HG02798 (cell line): Measurements from ENCODE around the gene RHOC.

Experiments used
- ATAC-seq: cut with Tn5 transposase; IDR thresholded peaks from one replicate; pipeline ENCODE4 v1.9.1; 2021; ENCODE audit warnings: mild to moderate bottlenecking; ENCODE audit not compliant: unreplicated experiment, poor library complexity

Gene RHOC

DNA sequence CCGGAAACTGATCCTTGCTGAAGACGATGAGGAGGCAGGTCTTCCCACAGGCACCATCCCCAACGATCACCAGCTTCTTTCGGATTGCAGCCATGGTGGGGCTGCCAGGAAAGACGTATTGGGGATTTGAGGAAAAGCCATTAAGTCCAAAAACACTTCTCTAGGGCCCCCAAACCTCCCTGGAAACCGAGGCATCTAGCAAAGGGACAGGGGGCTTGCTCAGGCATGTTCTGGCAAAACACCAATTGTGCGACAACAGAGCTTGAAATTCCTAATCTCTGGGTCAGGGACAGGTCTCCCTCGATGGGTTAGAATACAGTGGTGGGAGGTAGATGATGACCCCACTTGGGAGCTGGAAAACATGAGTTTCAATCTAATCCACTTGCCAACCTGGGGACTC lies 3.2 kb downstream of the RHOC start:
- no peak for ATAC-seq

DNA sequence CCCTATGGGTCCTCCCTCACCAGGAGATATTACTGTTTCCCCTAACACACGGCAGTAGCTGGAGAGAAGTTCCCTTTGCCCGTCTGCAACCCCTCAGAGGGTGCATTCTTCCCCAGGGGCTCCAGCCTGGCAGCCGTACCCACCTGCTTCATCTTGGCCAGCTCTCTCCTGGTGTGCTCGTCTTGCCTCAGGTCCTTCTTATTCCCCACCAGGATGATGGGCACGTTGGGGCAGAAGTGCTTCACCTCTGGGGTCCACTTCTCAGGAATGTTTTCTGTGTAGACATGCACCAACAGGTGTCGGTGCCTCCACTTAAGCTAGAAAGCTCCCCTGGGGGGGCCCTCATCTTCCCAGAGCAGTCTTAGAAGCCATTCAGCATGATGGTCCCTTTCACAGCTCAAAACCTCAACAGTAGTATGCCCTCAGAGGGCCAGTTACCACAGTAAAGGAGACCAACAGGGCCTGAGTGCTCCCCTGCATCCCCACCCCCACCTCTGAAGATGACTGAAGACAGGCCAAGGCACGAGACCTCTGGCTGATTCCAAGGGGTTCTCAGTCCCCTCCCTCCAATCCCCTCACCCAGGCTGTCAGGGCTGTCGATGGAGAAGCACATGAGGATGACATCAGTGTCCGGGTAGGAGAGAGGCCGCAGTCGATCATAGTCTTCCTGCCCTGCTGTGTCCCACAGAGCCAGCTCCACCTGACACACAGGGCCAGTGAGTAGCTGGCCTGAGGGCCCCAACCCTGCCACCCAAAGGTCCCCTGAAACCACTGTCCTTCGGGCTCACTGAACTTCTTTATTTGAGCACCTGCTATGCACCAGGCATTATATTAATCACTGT lies 4.3 kb downstream of the RHOC start:
- ATAC-seq = no peak

DNA sequence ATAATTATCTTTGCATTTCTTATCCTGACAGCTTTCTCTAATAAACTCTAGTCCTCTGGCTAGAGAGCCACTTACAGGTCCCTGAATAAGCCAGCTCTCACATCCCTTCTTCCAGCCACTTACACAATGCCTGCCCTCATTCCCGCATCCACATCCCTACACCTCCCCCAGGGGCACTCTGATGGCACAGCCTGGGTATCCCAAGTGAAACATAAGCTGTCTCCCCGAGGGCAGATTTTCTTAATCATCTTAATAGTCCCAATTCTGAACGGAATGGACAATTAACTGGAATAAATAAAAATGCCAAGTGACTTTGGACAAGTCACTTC lies 4.9 kb downstream of the RHOC start:
- ATAC-seq = no peak

DNA sequence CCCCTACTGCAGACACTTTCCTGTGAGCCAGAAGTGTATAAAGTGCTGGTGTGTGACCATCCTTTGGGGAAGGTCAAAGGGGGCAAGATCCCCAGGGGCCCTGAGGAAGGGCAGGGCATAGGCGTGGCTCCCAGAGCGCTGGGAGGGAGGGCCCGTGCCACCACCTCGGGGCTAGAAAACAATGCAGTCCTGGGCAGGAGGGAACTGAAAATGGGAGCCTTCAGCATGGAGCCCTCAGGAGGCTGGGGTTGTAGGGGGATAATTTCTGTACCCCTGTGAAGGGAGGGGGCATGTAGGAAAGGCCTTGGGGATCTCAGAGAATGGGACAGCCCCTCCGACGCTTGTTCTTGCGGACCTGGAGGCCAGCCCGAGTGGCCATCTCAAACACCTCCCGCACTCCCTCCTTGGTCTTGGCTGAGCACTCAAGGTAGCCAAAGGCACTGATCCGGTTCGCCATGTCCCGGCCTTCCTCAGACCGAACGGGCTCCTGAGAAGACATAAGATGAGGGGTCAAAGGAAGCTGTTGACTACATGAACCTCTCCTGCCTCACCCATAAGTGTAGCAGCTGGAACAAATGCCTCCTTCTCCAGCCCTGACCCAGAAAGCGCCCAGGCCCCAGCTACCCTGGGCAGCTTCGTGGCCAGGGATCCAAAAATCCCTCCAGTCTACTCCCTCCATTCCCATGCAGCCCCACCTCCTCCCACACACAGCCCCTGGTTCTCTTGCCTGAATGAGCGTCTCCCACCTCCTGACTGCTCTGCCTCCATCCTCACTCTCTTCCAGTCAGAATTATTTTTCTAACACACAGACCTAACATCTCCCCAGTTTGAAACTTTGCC lies 5.5 kb downstream of the RHOC start:
- ATAC-seq = no peak

DNA sequence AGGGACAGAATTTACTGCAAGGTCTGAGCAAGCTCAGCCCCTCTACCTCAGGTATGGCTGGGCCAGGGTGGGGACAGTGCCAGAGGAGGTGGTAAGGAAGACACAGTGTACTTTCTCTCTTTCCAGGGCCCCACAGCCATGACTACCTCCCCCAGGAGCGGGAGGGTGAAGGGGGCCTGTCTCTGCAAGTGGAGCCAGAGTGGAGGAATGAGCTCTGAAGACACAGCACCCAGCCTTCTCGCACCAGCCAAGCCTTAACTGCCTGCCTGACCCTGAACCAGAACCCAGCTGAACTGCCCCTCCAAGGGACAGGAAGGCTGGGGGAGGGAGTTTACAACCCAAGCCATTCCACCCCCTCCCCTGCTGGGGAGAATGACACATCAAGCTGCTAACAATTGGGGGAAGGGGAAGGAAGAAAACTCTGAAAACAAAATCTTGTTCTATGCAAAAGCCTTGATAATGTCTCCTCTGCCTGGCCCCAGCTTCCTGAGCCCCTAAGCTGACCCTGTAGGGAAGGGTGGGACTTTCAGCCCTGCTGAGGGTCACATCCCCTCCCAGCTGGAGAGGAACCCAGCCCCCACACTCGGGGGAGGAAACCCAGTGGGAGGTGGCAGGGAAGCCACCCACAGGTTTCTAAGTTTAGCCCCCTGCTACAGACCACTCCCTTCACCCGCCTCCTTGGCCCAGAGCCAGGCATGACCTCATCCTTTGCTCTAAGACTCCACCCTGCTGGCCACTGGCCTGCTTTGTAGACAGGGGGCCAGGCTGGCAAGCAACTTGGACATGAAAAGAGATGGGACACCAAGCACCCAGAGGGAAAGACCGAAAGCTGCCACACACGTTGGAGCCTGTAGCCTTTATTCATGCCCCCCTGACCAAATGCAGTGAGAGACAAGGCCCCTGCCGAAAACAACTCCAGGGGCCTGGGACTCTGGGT lies 6.4 kb downstream of the RHOC start:
- peak; percentile 41 for ATAC-seq

DNA sequence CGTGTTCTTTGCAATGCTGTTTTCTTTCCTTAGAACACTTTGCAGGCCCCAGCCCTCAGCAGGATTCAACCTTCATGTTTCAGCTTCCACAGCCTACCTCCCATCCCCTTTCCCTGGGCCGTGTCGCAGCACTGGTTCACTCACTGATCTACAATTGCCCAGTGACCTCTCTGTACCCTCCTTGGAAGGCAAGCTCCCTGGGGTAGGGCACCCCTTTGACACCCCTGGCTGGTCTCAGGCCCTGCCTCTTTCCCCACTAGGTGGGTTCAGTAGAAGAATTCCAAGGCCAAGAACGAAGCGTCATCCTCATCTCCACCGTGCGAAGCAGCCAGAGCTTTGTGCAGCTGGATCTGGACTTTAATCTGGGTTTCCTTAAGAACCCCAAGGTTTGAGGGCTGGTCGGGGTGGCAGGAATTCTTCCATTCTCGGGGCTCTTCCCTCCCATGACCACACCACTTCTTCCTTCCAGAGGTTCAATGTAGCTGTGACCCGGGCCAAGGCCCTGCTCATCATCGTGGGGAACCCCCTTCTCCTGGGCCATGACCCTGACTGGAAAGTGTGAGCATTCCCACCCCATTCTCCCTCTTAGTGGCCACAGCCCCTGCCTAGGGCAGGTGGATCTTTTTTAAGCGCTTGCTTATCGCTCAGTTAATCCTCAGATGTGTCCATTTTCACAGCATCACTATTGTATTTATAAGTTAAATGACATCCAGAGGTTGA lies 7.3 kb downstream of the RHOC start:
- ATAC-seq = no peak

DNA sequence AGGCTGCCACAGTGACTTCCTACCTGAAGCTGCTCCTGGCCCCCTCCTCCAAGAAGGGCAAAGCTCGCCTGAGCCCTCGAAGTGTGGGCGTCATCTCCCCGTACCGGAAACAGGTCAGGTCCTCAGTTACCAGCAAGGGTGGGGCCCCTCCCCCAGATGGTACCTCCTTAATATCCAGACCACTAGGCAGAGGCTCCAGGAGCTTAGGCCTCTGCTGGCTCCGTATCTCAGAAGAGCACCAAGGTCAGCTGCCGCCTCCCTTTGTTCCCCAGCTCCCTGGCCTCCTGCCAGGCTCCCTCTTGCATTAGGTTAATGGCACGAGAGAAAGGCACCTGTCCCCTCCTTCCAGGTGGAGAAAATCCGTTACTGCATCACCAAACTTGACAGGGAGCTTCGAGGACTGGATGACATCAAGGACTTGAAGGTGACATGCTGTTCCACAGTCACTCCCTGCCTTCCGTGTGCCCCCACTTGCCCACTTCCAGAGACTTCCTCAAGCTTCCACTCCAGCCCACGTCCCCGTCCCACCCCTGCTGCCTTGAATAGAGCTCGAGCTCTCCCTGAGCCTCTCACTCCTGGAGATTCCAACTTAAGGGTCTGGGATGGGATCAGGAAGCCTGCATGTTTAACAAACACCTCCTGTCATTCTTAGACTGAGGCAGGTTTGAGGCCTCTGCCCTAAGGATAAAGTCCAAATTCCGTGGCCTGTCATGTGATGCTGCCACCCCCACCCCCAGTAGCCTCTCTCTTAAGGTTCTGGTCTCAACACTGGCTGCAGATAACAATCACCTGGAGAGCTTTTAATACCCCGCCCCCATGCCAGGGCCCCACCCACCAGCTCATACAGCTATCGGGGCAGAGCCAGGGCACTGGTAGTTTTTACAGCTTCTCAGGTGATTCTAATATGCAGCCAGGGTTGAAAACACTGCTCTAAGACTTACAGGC lies 8.3 kb downstream of the RHOC start:
- ATAC-seq = no peak

DNA sequence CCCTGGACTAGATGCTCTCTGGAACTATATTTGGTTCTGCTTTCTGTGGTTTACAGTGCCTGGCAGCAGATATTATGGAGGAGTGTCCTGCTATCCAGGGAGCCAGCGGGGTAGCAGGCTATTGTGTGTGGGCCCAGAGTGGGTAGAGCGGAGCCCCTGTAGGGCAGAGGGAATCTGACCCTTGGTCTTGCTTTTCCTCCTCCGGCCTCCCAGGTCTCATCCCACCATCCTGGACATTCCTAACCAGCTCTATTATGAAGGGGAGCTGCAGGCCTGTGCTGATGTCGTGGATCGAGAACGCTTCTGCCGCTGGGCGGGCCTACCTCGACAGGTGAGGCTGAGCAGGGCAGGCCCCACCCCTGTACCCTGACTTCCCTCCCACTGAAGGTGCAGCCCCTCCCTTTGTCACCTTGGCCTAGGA lies 9.1 kb downstream of the RHOC start:
- no peak for ATAC-seq

DNA sequence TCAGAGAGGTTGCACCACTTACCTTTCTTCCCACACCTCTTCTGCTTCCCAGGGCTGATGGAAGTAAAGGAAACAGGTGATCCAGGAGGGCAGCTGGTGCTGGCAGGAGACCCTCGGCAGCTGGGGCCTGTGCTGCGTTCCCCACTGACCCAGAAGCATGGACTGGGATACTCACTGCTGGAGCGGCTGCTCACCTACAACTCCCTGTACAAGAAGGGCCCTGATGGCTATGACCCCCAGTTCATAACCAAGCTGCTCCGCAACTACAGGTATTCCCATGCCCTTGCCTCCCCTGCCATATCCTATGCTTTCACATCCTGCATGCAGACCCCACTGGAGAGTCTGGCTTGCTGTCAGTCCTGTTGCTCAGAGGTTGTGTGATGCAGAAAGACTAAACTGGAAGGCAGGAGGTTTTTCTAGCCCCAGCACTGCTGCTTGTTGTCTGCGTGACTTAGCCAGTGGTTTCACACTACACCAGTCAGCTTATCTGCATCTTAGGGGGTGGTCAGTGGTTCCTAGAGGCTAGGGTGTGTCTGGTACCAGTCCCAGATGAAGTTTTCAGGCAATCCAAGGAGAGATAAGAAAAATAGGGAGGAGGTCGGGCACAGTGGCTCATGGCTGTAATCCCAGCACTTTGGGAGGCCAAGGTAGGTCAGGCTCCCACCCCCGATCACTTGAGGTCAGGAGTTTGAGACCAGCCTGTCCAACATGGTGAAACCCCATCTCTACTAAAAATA lies 10.2 kb downstream of the RHOC start:
- no peak for ATAC-seq

DNA sequence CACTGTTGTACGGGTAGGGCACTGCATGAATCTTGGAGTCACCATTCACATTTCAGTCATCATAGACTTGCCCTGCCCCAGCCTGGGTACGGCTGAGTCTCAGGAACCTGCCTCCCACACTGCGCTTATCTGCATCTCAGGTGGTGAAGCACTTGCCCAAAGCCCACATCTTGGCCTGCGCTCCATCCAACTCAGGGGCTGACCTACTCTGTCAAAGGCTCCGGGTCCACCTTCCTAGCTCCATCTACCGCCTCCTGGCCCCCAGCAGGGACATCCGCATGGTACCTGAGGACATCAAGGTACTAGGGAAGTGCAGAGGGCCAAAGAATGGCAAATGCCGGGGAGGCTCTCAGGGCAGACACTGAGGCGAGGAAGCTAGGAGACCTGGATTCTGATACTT lies 11.7 kb downstream of the RHOC start:
- ATAC-seq = no peak

DNA sequence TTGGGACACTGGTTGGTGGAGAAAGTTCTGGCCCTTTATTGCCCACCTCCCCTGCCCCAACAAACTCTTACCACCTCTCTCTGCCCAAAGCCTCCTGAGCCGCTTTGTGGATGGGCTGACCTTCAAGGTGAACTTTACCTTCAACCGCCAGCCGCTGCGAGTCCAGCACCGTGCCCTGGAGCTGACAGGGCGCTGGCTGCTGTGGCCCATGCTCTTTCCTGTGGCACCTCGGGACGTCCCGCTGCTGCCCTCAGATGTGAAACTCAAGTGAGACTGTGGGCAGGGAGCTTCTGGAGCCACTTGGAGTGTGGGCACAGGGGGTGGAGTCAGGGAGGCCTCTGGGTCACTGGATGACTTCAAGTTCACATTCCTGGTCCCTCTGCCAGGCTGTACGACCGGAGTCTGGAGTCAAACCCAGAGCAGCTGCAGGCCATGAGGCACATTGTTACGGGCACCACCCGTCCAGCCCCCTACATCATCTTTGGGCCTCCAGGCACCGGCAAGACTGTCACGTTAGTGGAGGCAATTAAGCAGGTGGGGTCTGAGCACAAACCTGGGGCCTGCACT lies 12.5 kb downstream of the RHOC start:
- no peak for ATAC-seq

DNA sequence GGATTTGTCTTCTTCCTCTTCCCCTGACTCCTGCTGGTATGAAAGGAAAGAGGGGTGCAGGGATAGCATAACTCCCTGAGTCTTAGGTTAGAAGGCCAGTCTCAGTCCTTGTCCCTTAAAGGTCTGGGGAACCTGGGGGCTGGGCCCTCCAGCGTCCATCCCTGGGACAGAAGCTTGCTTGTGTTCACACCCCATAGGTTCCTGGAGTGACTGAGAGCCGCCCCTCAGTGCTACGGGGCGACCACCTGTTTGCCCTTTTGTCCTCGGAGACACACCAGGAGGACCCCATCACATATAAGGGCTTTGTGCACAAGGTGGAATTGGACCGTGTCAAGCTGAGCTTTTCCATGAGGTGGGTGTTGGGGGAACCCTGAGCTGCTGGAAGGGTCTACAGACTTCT lies 13.1 kb downstream of the RHOC start:
- ATAC-seq = no peak

DNA sequence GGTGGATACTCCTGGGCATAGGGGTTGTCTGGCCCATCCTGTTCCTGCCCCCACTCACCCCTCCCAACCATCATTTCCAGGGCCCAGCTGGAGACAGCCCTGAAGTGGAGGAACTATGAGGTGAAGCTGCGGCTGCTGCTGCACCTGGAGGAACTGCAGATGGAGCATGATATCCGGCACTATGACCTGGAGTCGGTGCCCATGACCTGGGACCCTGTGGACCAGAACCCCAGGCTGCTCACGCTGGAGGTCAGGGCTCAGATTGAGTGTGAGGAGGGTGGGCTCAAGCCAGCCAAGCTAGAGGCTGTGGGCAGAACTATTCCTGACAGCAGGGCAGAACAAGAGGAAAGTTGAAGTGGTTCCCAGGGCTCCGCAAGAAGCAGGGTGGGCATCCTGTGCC lies 14.2 kb downstream of the RHOC start:
- ATAC-seq = no peak

DNA sequence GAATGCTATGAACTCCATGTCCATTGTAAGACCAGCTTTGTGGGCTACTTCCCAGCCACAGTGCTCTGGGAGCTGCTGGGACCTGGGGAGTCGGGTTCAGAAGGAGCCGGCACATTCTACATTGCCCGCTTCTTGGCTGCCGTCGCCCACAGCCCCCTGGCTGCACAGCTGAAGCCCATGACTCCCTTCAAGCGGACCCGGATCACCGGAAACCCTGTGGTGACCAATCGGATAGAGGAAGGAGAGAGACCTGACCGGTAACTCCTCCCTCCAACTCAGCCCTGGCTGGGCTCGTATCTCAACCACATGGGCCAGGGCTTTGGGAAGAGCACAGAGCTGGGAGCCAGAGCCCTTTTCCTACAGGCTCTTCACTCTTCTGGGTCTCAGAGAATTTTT lies 17.1 kb downstream of the RHOC start:
- ATAC-seq = no peak

DNA sequence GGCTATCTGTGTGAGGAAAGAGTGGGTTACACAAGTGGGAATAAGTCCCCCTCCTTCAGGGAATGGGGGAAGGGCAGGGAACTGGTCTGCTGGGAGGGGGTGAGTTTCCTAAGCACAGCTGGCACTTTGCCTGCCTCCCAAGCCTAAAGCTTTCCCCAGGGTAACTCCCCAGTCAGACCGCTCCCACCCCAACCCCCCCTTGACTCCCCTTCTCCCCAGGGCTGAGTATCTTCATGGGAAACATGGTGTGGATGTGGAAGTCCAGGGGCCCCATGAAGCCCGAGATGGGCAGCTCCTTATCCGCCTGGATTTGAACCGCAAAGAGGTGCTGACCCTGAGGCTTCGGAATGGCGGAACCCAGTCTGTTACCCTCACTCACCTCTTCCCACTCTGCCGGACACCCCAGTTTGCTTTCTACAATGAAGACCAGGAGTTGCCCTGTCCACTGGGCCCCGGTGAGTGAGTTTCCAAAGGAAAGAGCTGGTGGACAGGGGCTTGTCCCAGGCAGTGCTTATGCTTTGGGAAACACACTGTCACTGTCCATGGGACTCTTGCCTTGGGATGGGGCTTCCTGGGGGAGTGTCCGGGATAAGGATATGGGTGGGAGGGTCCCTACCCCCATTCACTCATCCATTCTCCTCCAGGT lies 17.6 kb downstream of the RHOC start:
- ATAC-seq = no peak

DNA sequence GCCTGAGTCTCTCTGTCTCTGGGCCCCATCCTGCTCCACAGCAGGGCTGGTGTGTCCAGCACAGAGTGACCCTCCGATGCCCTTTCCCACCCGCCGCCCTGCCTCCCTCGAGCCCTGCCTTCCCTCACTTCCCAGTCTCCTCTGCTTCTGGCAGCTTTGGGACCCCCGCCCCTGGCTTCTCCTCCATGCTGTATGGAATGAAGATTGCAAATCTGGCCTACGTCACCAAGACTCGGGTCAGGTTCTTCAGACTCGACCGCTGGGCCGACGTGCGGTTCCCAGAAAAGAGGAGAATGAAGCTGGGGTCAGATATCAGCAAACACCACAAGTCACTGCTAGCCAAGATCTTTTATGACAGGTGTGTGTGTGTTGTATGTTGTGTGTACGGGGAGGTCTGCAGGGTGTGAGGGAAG lies 18.1 kb downstream of the RHOC start:
- ATAC-seq = no peak

DNA sequence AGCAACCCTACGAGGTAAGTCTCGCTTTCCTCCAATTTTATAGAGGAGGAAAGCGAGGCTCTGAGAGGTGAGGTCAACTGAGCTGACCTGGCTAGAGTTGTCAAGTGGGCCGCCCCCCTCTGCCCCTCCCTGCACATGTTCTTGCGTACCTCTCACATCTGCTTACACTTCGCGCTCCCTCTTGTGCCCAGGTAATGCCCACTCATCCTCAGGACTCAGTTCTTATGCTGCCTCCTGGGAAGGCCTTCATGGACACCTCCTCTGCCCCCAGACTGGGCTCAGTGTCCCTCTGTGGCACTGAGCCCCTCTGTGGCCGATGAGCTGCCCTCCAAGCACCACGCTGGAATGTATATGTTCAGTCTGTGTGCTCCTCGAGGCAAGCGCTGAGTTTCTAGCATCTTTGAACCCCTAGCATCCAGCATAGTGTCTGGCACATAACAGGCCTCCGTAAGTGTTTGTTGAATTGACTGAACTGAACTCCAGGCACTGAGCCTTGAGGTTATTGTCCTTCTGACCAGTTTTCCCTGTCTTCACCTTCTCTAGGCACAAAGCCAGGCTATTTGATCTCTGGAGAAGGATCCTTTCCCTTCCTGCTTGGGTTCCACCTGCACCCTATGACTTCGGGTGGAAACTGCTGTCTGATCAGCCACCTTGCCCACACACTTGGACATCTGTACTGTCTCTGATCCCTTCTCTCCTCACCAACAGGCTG lies 19.0 kb downstream of the RHOC start:
- ATAC-seq = no peak
